ENCODE measurements around the gene KRT37.

KRT37 gene

GRCh38 chr17:41464682-41465081 lies 40.3 kb upstream of the KRT37 start:
- ATAC-seq (ENCODE audit: insufficient read depth, low read depth): no peak
- H3K4me2 ChIP-seq (ENCODE audit: insufficient read depth, low read length): no peak overlapping the region
- no peaks in the 10 kb centered on the region for H3K36me3 ChIP-seq (ENCODE audit: insufficient read depth, low read length)
- H3K27me3 ChIP-seq (ENCODE audit: insufficient read depth, low read length, poor library complexity): no peaks in the 10 kb centered on the region
- H3K4me1 ChIP-seq (ENCODE audit: insufficient read depth, low read length): no peaks in the 10 kb centered on the region
- TF ChIP-seq CTCF (IDR thresholded peaks at IDR 0.05; ENCODE audit: borderline replicate concordance, extremely low read depth, low read length, poor library complexity, severe bottlenecking) (no peak), EZH2 (IDR thresholded peaks at IDR 0.05; ENCODE audit: borderline replicate concordance, low read depth, low read length, severe bottlenecking) (no peak)
- no peaks in the 10 kb centered on the region for H4K20me1 ChIP-seq (ENCODE audit: insufficient read depth, low read length)
- H3K9ac ChIP-seq (ENCODE audit: low read depth, low read length): no peak overlapping the region
- no peak overlapping the region for H2AFZ ChIP-seq (ENCODE audit: low read depth, low read length)
- no peaks in the 10 kb centered on the region for H3K79me2 ChIP-seq (ENCODE audit: insufficient read depth, low read length)
- H3K9me3 ChIP-seq (ENCODE audit: insufficient read depth, low read length, severe bottlenecking): no peaks in the 10 kb centered on the region
- no peak overlapping the region for H3K4me3 ChIP-seq (ENCODE audit: low read depth in 1 of 2, low read length in 2 of 2)
- DNase-seq: no peak
- no peak overlapping the region for H3K27ac ChIP-seq (ENCODE audit: low read length)

GRCh38 chr17:41464173-41464572 lies 39.8 kb upstream of the KRT37 start:
- Histone ChIP-seq H3K9ac (ENCODE audit: low read depth, low read length) (no peak overlapping the region), H3K4me2 (ENCODE audit: insufficient read depth, low read length) (no peak overlapping the region)

GRCh38 chr17:41463746-41464145 lies 39.4 kb upstream of the KRT37 start:
- ATAC-seq (ENCODE audit: insufficient read depth, low read depth): no peak
- TF ChIP-seq EZH2 (IDR thresholded peaks at IDR 0.05; ENCODE audit: borderline replicate concordance, low read depth, low read length, severe bottlenecking): no peak
- no peak for TF ChIP-seq CTCF (IDR thresholded peaks at IDR 0.05; ENCODE audit: borderline replicate concordance, extremely low read depth, low read length, poor library complexity, severe bottlenecking)
- no peaks in the 10 kb centered on the region for H4K20me1 ChIP-seq (ENCODE audit: insufficient read depth, low read length)
- no peak overlapping the region for H2AFZ ChIP-seq (ENCODE audit: low read depth, low read length)
- no peaks in the 10 kb centered on the region for H3K36me3 ChIP-seq (ENCODE audit: insufficient read depth, low read length)
- no peak overlapping the region for H3K27ac ChIP-seq (ENCODE audit: low read length)
- no peak overlapping the region for H3K4me3 ChIP-seq (ENCODE audit: low read depth in 1 of 2, low read length in 2 of 2)
- H3K4me2 ChIP-seq (ENCODE audit: insufficient read depth, low read length): no peak overlapping the region
- H3K9ac ChIP-seq (ENCODE audit: low read depth, low read length): no peak overlapping the region
- DNase-seq: no peak
- no peaks in the 10 kb centered on the region for H3K79me2 ChIP-seq (ENCODE audit: insufficient read depth, low read length)
- no peaks in the 10 kb centered on the region for H3K4me1 ChIP-seq (ENCODE audit: insufficient read depth, low read length)
- H3K27me3 ChIP-seq (ENCODE audit: insufficient read depth, low read length, poor library complexity): no peaks in the 10 kb centered on the region
- no peaks in the 10 kb centered on the region for H3K9me3 ChIP-seq (ENCODE audit: insufficient read depth, low read length, severe bottlenecking)

More at GRCh38 chr17:41464173-41464572, 39.8 kb upstream of the KRT37 start:
- DNase-seq (no peak), ATAC-seq (ENCODE audit: insufficient read depth, low read depth) (no peak)
- H4K20me1 ChIP-seq (ENCODE audit: insufficient read depth, low read length): no peaks in the 10 kb centered on the region
- no peak overlapping the region for H3K27ac ChIP-seq (ENCODE audit: low read length)
- no peaks in the 10 kb centered on the region for H3K27me3 ChIP-seq (ENCODE audit: insufficient read depth, low read length, poor library complexity)
- no peak overlapping the region for H3K4me3 ChIP-seq (ENCODE audit: low read depth in 1 of 2, low read length in 2 of 2)
- no peaks in the 10 kb centered on the region for H3K9me3 ChIP-seq (ENCODE audit: insufficient read depth, low read length, severe bottlenecking)
- no peaks in the 10 kb centered on the region for H3K36me3 ChIP-seq (ENCODE audit: insufficient read depth, low read length)
- no peaks in the 10 kb centered on the region for H3K4me1 ChIP-seq (ENCODE audit: insufficient read depth, low read length)
- no peak for TF ChIP-seq CTCF (IDR thresholded peaks at IDR 0.05; ENCODE audit: borderline replicate concordance, extremely low read depth, low read length, poor library complexity, severe bottlenecking)
- TF ChIP-seq EZH2 (IDR thresholded peaks at IDR 0.05; ENCODE audit: borderline replicate concordance, low read depth, low read length, severe bottlenecking): no peak
- no peaks in the 10 kb centered on the region for H3K79me2 ChIP-seq (ENCODE audit: insufficient read depth, low read length)
- H2AFZ ChIP-seq (ENCODE audit: low read depth, low read length): no peak overlapping the region

GRCh38 chr17:41462705-41463104 lies 38.3 kb upstream of the KRT37 start:
- Histone ChIP-seq H3K79me2 (ENCODE audit: insufficient read depth, low read length) (no peaks in the 10 kb centered on the region), H3K27ac (ENCODE audit: low read length) (no peak overlapping the region), H3K36me3 (ENCODE audit: insufficient read depth, low read length) (no peaks in the 10 kb centered on the region), H4K20me1 (ENCODE audit: insufficient read depth, low read length) (no peaks in the 10 kb centered on the region), H3K9ac (ENCODE audit: low read depth, low read length) (no peak overlapping the region), H3K4me3 (ENCODE audit: low read depth in 1 of 2, low read length in 2 of 2) (no peak overlapping the region), H2AFZ (ENCODE audit: low read depth, low read length) (no peak overlapping the region), H3K4me1 (ENCODE audit: insufficient read depth, low read length) (no peaks in the 10 kb centered on the region), H3K4me2 (ENCODE audit: insufficient read depth, low read length) (no peak overlapping the region), H3K9me3 (ENCODE audit: insufficient read depth, low read length, severe bottlenecking) (no peaks in the 10 kb centered on the region), H3K27me3 (ENCODE audit: insufficient read depth, low read length, poor library complexity) (no peaks in the 10 kb centered on the region)
- DNase-seq (no peak), ATAC-seq (ENCODE audit: insufficient read depth, low read depth) (no peak)
- TF ChIP-seq CTCF (IDR thresholded peaks at IDR 0.05; ENCODE audit: borderline replicate concordance, extremely low read depth, low read length, poor library complexity, severe bottlenecking) (no peak), EZH2 (IDR thresholded peaks at IDR 0.05; ENCODE audit: borderline replicate concordance, low read depth, low read length, severe bottlenecking) (no peak)
